Cortex of kidney (tissue), 1 donor: Measurements from ENCODE around the gene KCNMA1.

Source experiments
- DNase-seq: peaks from one replicate; lab custom pipeline; 2025; lab: John Stamatoyannopoulos, UW

The KCNMA1 gene

DNA sequence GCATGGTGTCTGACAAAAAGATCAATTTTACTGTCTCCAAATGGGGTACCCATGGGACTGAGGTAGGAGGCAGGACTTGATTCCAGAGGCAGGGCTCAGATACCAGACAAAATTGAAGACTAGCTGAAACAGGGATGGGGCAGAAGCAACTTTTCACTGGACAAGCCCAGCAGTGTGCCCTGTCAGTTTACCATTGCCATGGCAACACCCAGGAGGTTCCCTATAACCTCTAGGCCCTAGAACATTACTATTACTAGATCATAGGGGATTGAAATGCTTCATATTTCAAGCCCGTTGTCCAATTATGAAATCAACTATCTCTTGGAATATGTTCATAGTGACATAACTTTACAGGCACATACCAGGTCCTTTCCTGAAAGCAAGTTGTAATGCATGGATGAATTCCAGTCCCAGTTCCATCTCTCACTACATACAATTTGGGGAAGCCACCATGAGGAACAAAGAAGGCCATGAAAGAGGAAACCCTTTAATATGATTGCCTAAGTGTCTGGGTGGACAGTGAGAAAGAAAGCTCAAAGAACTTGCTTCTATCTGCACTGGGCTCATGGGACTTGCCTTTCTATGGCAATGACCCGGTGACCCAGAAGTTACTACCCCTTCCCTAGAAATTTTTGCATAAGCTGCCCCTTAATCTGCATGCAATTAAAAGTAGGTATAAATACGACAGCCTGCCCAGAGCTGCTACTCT, 557.9 kb downstream of the KCNMA1 start:
- no peak for DNase-seq

DNA sequence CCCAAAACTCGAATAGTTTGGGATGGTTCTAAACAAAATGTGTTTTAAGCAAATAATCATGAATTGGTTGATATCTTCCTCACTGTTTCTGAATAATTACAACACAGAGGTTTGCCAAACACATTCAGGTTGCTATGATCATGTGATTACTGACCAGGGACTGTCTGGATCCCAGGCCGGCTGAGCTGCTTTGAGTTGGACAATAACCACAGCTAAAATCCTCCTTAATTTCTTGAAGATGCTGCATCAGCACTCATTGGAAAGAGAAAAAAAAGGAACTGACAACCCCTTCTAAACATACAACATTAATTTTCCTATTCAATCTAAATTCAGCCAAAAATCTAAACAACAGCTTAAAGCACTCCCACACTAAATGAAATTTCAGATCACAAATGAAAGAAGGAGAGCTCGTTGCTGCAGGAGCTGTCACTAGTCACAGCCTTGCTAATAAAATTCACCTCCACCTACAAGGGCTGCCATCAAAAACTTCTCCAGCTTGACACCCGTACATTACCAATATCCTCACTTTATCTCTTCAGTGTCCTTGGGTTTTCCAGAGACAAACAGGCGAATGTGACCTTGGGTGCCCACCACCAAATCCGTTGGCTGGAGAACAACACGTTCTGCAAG, 560.2 kb downstream of the KCNMA1 start:
- DNase-seq, result no peak

DNA sequence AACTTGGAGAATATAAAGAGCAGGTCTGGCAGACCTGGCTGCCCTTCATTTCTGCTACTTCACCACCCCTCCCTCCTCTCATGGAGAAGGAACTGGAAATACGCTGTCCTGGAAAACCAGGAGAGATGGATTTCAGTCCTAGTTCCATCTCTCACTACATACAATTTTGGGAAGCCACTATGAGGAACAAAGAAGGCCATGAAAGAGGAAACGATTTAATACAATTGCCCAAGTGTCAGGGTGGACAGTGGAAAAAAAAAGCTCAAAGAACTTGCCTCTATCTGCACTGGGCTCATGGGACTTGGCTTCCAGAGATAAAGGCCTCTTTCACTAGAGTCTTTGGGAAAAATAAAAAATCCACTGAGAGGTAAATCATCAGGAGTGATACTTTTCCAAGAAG, 561.7 kb downstream of the KCNMA1 start:
- no peak for DNase-seq

DNA sequence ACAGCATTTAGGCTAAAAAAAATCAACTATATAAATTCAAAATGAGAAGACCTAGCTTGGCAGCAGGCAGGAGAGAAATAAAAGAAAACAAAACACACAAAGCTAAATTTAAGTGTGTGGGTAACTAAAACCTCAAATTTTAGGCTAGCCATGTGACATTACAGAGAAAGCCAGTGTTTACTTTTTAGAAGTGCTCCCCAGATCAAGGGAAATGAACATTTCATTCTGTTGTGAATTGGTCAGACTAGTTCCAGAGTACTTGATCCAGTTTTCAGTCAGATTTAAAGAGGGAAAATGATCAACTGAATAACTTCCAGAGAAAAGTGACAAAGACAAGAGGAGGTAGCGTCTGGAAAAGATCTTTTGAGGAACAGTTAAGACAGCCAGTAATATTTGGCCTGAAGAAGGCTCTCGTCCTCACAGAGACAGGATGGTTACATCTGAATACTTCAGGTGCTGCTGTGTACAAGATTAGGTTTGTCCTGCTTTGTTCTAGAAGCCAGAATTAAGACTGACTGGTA, 563.4 kb downstream of the KCNMA1 start:
- DNase-seq, result no peak

DNA sequence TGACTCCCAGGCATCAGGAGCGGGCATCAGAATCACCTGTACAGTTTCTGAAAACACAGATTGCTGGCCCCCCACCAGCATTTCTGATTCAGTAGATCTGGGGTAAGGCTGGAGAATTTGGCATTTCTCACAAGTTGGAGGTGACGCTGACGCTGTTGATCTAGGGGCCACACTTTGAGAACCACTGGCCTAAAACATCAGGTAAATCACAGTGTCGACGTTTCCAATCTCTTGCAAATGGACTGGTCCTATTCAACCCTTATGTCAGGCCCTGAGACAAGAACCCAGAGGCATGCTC, 564.0 kb downstream of the KCNMA1 start:
- no peak for DNase-seq

DNA sequence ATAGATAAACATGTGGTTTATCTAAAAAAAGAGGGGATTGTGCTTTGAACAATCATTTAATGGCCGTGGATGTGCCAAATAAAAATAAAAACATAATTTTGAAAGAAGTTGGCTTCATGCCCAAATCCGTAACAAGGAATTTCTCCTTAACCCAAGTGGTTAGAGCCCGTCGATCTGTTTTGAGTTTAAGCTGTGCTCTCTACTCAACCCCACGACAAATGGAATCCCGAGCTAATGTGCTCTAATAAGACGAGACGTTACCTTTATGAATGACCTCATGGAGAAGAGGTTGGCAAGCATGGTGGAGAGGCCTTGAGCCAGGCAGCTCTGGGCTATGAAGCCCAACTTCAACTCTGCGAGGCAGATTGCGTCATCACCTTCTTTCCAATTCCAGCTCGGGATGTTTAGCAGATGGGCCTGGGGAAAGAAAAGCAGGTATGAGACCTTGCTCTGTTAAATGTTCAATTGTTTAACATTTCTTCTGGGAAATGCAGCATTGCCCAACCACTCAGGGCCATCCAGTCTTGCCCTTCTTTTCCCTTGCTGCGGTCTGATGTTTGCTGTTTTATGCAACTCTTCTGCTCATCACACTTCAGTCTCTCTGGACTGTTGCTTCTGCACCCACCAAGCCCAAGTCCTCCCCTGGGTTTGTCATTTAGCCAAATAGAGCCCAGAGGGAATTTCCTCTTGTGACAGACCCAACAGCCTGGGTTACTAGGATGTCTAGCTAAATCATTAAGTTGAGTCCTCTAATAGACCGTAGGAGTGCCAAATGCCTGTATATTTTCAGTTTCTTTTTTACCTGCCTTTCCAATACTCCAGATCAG, 564.6 kb downstream of the KCNMA1 start:
- DNase-seq, result no peak

DNA sequence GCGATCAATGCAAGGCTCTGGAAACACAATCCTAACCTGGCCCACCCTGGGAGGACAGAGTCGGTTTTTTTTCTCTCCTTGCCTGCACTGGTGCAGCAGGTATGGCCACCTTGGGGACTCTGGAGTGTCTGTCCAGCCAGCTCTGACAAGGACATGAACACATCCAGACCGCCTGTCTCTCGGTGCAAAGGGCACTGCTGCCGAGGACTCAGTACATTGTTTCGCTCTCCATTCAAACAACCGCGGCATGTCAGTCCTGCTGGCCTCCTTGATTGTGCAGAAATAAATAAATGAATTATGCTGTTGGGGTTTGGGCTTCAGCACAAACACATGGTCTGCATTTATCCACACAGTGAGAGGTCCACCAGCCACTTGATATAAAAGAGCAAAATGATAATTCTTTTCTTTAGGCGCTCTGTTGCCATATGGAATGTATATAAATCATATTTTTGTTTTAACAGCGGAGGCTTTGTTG, 565.2 kb downstream of the KCNMA1 start:
- no peak for DNase-seq

DNA sequence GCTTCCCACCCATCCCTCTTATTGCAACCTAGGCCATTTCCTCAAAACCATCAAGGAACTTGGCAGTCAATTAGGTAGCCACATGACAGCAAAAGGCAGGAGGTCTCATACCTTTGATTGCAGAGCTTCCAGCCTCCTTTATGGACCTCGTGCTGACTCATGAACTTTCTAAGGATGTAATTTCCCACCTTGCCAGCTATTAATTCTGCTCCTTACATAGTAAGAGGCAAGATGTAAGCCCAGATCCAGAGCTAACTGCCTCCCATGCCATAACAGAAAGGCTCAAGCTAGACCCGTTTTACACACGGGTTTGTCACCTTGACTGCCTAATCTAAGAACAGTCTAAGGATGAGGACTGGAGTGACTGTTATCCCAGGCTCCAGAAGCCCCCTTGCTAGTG, 565.7 kb downstream of the KCNMA1 start:
- no peak for DNase-seq

DNA sequence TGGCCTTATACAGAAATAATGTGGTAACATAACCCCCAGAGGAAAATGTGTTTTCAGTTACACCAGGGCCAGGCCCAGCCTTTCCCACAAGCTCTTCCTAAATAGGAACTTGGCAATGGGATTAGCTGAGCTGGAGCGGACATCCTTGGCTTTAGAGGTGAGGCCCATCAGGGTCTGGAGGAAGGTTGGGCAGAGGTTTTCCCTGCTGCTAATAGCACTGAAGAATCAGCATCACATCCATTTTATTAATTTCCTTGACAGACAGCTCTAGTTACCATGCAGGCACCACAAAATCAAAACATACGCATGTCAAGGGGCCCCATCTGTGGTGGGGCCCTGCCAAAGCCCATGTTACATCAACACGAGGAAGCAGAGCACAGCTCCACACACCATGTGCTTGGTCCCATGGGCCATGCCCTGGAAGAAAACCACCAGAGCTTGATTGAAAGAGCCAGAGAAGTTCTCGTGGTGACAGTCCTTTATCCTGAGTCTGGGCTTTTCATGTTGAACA, 566.6 kb downstream of the KCNMA1 start:
- DNase-seq, result no peak

DNA sequence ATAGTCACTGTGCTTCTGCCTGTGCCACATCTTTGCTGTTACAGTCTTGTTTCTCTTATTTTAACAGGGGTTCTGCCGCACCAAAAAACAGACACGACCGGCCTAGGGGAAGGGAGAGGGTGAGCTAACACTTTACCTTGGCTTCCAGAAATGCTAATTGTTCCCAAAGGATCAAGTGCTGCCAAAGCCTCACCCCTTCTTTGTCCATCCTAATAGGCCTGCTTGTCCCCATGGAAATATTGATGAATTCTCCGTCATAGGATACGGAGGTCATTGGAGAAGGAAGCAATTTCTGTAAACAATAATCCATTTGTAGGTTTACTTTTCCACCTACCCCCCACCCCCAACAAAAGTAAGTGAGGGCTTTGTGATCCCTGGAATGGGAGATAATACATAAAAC, 567.3 kb downstream of the KCNMA1 start:
- DNase-seq, result no peak

DNA sequence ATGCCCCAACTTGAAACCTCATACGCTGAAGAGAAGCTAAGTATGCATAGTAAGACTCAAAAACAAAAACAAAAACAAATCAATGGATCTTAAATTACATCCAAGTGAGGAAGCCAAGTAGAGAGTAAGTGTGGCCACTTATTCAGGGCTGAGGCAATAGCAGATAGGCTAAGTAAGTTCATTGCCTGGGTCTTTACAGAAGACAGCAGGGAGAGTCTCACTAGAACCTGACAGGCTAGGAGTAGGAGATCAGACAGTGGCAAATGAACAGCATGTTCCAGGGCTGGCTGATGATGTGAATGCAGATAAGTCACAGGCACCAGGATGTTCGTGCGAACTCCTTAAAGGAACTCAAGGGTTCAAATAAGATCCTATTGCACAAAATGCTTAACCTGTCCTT, 568.6 kb downstream of the KCNMA1 start:
- no peak for DNase-seq

DNA sequence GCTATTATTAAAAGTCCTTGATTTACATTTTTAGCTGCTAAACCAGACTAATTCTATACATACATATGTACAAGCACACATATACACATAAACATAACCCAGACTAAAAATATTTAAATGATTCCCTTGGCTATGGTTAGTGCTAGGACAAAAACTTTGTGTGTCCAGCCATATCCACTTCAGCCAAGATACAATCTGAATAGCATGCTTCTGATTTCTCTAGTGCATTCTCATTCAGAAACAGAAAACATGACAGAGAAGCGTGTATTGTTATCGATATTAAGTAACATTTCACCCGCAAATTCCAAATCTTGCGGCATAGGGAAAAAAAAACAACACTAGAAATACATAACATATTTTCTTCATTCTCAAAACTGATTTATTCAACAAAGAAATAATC, 569.3 kb downstream of the KCNMA1 start:
- no peak for DNase-seq

DNA sequence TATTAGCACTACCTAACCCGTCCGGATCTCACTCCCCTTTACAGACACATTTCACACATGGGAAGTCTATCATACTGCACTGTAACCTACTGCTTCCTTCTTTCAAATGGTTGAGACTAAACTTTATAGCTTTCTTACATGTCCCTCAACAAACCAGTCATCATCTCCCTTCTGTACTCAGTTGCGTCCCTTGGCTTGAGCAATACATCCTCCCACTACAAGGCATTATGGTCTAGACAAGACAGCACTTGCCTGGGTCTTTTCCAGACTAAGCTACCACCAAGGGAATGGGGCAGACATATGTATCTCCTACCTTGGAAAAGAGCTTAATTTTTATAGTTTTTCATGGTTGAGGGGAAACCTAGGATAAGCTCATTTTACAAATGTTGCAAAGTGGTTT, 575.2 kb downstream of the KCNMA1 start:
- DNase-seq, result no peak

DNA sequence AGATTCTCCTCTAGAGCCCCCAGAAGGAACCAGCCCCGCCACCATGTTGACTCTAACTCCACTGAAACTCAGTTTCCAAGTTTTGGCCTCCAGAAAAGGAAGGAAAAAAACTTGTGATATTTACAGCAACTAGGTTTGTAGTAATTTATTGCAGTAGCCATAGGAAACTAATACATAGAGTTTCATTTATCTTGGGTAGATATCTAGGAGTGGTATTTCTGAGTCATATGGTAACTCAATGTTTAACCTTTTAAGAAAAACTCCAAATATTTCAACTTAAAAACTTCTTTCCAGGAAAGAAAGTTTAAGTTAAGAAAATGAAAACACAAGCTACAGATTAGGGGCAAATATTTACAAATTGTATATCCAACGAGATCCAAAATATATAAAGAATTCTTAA, 576.7 kb downstream of the KCNMA1 start:
- DNase-seq, result no peak

DNA sequence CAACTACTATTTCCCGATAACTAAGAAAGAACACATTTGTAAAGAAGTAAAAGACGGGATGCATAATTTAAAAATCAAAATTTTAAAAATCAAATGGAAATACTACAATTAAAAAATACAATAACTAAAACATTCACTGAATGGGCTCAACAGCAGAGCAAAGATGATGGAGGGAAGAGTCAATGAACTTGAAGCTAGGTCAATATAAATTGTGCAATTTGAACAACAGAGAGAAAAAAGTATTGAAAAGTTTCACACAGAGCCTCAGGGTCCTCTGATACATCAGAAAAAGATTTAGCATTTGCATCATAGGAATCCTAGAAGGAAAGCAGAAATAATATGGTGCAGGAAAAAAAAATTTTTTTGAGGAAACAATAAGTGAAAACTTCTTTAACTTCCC, 581.0 kb downstream of the KCNMA1 start:
- DNase-seq, result no peak

DNA sequence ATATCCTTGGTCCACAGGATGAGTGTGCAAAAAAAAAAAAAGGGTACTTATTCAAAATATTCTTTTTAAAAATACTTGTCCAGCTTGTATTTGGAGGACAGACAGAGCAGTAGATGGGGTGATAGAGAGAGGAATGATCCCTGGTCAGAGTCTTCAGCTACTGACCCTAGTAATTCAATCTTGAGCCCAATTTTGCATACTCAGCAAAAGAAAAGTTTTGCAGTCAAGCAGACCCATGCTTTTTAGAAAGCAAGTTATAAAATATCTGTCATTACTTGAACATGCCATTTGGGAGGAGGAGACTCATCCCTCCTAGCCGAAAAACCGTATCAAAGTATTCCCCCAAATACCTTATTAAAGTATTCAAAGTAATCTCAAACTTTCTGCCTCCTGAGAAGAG, 585.0 kb downstream of the KCNMA1 start:
- no peak for DNase-seq

DNA sequence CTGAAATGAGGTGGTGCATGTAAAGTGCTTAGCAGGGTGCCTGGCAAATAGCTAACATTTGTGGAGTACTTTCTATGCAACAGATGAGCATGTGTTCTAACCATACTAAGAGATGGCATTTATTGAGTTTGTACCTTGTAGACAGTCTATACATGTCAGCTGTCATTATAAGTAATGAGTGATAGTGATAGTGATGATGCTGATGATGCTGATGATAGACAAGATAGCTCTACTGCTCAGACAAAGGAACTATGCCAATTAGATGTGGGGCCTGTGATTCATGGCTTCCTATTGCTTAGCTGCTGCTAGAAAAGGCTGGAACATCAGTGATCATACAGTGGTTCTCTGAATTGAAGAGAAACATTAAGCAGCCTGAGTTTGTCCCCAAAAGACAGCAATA, 585.8 kb downstream of the KCNMA1 start:
- no peak for DNase-seq

DNA sequence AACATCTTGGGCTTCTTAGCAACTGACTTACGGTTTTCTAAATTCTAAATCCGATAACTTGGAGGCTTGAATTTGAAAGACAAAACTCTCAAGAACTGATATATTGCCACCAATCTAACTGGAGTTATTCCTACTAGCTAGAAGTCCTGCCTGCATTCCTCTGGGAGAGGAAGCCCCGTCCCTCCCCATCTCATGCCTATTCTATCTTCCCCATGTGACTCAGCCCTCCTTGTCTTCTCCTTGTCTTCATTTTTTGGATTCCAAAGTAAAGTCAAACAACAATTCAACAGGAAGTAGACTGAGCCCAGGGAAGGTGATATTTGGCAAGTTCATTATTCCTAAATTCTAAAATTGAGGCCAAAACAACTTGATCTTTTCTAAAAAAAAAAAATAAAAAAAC, 587.7 kb downstream of the KCNMA1 start:
- DNase-seq, result no peak

DNA sequence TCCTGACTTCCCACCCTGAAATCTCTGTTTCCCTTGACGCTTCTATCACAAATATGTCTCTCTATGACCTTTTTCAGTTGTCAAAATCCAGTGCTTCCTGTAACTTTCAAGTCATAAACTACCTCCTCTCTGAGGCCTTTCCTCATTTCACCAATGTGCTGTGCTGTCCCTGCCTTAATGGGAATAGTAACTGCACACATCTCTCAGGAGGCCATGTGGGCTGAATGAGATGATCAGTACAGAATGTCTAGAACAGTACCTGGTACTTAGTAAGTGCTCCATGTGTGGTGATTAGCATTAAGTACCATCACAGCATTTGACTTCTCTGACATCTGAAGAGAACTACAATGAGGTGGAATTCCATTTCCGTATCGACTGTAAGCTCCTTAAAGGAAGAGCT, 588.5 kb downstream of the KCNMA1 start:
- DNase-seq, result no peak

DNA sequence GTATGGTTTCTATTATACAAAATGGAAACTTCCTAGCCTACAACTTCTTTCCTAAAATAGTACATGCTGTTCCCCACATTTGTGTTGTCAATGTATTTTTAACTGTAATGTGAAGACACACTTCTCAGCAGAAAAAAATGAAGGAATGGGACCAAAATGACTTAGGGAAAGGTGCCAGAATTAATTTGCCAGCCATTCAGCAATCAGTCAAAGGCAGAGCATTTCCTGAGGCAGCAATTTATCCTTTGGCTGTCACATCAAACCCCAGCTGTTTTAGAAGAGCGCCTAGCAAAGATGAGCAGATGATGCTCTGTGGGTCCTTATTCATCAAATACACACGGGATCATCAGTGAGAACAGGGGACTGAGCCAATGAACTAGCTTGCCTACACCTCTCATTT, 592.5 kb downstream of the KCNMA1 start:
- no peak for DNase-seq

DNA sequence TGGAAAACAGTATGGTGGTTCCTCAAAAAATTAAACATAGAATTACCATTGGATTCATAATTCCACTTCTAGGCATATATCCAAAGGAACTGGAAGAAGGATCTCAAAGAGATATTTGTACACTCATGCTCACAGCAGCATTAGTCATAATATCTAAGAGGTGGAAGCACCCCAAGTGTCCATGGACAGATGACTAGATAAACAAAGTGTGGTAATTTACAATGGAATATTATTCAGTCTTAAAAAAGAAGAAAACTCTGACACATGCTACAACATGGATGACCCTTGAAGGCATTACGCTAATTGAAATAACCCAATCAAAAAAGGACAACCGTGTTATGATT, 594.2 kb downstream of the KCNMA1 start:
- no peak for DNase-seq

DNA sequence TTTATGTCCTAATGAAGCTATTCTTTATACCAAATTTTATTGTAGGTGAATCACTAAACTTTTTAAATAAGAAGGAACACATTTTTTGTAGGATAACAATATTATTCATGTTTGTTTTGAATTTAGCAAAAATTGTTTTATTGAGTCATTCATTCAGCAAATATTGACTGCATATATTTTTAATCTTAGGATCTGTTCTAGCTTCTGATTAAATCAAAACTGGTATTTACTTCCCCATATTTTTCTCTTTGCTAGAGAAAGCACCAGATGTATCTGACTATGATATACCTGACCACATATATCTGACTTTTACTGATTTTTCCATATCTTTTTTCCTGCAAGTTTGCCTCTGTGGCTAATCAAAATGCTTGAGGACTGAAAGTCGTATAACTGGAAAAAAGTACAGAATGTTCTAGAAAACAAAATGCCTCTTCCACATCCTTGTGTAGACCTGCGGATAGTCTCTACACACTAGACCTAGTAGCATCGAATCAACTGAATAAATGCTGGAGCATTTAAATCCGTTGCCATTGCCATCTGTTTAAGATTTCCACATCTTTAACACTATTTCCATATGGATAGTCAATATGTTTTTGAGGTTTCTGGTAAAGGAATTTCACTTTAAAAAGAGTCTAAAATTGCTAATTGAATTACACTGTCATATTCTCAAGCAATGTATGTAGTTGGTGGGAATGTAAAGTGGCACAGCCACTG, 594.7 kb downstream of the KCNMA1 start:
- no peak for DNase-seq
